Measurements from ENCODE around the gene ARMH3.
A peak's percentile ranks its signal among the peaks of the same experiment; 100 is the strongest.

ARMH3 gene

DNA sequence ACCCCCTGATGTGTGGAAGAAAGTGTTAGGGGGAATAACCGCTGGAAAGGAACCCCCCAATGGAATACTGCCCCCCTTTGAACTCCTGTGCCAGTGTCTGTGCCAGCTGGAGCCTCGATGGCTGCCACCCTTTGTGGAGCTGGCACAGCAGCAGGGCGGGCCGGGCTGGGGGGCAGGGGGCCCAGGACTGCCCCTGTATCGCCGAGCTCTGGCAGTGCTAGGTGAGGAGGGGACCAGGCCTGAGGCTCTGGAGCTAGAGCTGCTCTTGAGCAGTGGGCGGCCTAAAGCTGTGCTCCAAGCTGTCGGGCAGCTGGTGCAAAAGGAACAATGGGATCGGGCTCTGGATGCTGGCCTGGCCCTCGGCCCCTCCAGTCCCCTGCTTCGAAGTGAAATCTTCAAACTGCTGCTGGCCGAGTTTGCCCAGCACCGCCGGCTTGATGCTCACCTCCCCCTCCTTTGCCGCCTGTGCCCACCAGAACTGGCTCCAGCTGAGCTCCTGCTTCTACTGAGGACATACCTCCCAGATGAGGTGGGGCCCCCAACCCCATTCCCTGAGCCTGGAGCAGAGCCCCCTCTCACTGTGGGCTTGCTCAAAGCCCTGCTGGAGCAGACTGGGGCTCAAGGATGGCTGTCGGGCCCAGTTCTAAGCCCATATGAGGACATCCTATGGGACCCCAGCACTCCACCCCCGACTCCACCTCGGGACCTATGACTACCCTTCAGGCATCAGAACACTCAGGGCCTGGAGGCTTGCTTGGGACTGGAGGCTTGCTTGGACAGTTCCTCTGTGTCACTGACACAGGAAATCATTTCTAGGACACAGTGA lies 11.3 kb upstream of the ARMH3 start:
- DNase-seq (ENCODE audit: low read depth), result no peak
- no peak overlapping the region for H3K4me3 ChIP-seq (ENCODE audit: low read depth, low read length)
- TF ChIP-seq MYC (IDR thresholded peaks at IDR 0.05; ENCODE audit: low read depth, low read length) (no peak), MAX (IDR thresholded peaks at IDR 0.05; ENCODE audit: low read depth, low read length) (no peak), POLR2A (IDR thresholded peaks at IDR 0.05; ENCODE audit: extremely low read depth, insufficient read length) (no peak)
- TF ChIP-seq, protein P1, sequence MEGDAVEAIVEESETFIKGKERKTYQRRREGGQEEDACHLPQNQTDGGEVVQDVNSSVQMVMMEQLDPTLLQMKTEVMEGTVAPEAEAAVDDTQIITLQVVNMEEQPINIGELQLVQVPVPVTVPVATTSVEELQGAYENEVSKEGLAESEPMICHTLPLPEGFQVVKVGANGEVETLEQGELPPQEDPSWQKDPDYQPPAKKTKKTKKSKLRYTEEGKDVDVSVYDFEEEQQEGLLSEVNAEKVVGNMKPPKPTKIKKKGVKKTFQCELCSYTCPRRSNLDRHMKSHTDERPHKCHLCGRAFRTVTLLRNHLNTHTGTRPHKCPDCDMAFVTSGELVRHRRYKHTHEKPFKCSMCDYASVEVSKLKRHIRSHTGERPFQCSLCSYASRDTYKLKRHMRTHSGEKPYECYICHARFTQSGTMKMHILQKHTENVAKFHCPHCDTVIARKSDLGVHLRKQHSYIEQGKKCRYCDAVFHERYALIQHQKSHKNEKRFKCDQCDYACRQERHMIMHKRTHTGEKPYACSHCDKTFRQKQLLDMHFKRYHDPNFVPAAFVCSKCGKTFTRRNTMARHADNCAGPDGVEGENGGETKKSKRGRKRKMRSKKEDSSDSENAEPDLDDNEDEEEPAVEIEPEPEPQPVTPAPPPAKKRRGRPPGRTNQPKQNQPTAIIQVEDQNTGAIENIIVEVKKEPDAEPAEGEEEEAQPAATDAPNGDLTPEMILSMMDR (IDR thresholded peaks at IDR 0.05; ENCODE audit: low read depth, low read length), result no peak

- peak overlapping the region; percentile 88 for H3K4me3 ChIP-seq (ENCODE audit: low read depth, low read length)
- DNase-seq (ENCODE audit: low read depth), result no peak
- TF ChIP-seq POLR2A (IDR thresholded peaks at IDR 0.05; ENCODE audit: extremely low read depth, insufficient read length), result no peak
- no peak for TF ChIP-seq MYC (IDR thresholded peaks at IDR 0.05; ENCODE audit: low read depth, low read length)
- no peak for TF ChIP-seq MAX (IDR thresholded peaks at IDR 0.05; ENCODE audit: low read depth, low read length)
- TF ChIP-seq, protein P1 (IDR thresholded peaks at IDR 0.05; ENCODE audit: low read depth, low read length), result no peak
Measured at GRCh38 chr10:102066399-102067088, 10.6 kb upstream of the ARMH3 start.

DNA sequence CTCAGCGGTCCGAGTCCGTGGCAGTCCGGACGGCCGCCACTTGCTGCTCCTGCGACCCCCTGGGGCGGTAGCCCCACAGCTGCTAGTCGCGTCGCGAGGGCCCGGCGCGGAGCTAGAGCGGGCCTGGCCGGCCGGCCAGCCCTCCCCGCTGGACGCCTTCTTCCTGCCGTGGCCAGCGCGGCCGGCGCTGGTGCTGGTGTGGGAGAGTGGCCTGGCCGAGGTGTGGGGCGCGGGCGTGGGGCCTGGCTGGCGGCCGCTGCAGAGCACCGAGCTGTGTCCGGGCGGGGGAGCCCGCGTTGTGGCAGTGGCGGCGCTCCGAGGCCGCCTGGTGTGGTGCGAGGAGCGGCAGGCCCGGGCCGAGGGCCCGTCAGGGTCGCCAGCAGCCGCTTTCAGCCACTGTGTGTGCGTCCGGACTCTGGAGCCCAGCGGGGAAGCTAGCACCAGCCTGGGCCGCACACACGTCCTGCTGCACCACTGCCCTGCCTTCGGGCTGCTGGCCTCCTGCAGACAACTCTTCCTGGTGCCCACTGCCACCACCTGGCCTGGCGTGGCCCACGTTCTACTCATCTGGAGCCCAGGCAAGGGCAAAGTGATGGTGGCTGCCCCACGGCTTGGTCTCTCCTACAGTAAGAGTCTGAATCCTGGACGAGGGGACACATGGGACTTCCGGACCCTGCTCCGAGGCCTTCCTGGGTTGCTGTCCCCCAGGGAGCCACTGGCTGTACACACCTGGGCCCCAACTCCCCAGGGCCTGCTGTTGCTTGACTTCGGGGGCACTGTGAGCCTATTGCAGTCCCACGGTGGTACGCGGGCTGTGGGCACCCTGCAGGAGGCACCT lies 9.8 kb upstream of the ARMH3 start:
- peak overlapping the region; percentile 88 for H3K4me3 ChIP-seq (ENCODE audit: low read depth, low read length)
- TF ChIP-seq MYC (IDR thresholded peaks at IDR 0.05; ENCODE audit: low read depth, low read length), result no peak
- TF ChIP-seq MAX (IDR thresholded peaks at IDR 0.05; ENCODE audit: low read depth, low read length), result no peak
- TF ChIP-seq POLR2A (IDR thresholded peaks at IDR 0.05; ENCODE audit: extremely low read depth, insufficient read length), result no peak
- TF ChIP-seq, protein P1 (IDR thresholded peaks at IDR 0.05; ENCODE audit: low read depth, low read length), result no peak
- DNase-seq (ENCODE audit: low read depth), result peak; percentile 60

GRCh38 chr10:102064868-102065560 lies 9.0 kb upstream of the ARMH3 start, which contains the start of gene HPS6:
HPS6 (plus strand) TSS chr10:102065349; CDS start chr10:102065475, 126 bp downstream.
- H3K4me3 ChIP-seq (ENCODE audit: low read depth, low read length), result peak within 1 kb of the TSS; percentile 88
- peak; percentile 98 for DNase-seq (ENCODE audit: low read depth)
- TF ChIP-seq MAX (IDR thresholded peaks at IDR 0.05; ENCODE audit: low read depth, low read length), result peak; percentile 78; the same call in 1 of the 2 replicates
- TF ChIP-seq MYC (IDR thresholded peaks at IDR 0.05; ENCODE audit: low read depth, low read length), result peak; percentile 40; the same call in 1 of the 2 replicates
- TF ChIP-seq, protein P1 (IDR thresholded peaks at IDR 0.05; ENCODE audit: low read depth, low read length), result peak; percentile 35
- TF ChIP-seq POLR2A (IDR thresholded peaks at IDR 0.05; ENCODE audit: extremely low read depth, insufficient read length), result peak; percentile 96

DNA sequence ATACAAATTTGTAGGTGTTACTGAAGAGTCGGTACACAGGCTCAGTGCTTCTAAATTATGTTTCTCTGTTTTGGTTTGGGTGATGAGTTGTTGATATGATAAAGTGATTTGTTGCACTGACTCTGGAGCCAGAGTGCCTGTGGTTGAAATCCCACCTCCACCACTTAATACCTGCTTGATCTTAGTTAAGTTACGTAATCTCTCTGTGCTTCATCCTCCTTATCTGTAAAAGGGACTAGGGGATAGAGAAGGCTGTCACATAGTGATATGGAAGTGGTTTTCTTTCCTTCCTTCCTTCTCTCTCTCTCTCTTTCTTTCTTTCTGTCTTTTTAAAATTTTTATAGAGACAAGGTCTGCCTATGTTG lies 8.5 kb upstream of the ARMH3 start:
- TF ChIP-seq MYC (IDR thresholded peaks at IDR 0.05; ENCODE audit: low read depth, low read length) (no peak), MAX (IDR thresholded peaks at IDR 0.05; ENCODE audit: low read depth, low read length) (no peak), POLR2A (IDR thresholded peaks at IDR 0.05; ENCODE audit: extremely low read depth, insufficient read length) (no peak)
- TF ChIP-seq, protein P1 (IDR thresholded peaks at IDR 0.05; ENCODE audit: low read depth, low read length), result no peak
- DNase-seq (ENCODE audit: low read depth), result no peak
- H3K4me3 ChIP-seq (ENCODE audit: low read depth, low read length), result peak overlapping the region; percentile 55
